K562 (cell line): ENCODE results near the gene F2. TPM values are rescaled to one million over a fixed set of nuclear protein-coding genes. Genes with fewer than 3 reads are reported as not detected.

Experiments used
- ATAC-seq: fragments of 200-7000 bp; cut with Tn5 transposase; 3 replicates; pipeline ENCODE4 v1.9.1; 2020; ENCODE audit warnings: moderate library complexity
- BruUV-seq: library from RNA; stranded (reverse); fragments of 400-500 nt; replicated peaks from 2 replicates; lab custom pipeline; 2021; lab: Mats Ljungman, UMichigan
- CTCF ChIA-PET: fragments of 300-600 bp; formaldehyde crosslinking; extraction: SDS; loops from one replicate; lab custom pipeline; 2021; ENCODE audit warnings: low intra/inter-chr PET ratio; lab: Yijun Ruan, JAX
- POLR2A ChIA-PET: fragments of 300-600, 350-650 bp; sonication (Branson Sonifier 250); formaldehyde crosslinking; extraction: SDS; loops from one replicate; lab custom pipeline; 2021; ENCODE audit warnings: antibody characterized with exemption, inconsistent platforms; lab: Yijun Ruan, JAX
- DNase-seq, 4 experiments: peaks; one replicate each; pipeline versions ENCODE4 v3.0.0 to v3.0.0-alpha.2; 2011 to 2018; ENCODE audit warnings: low spot score in 3 of 4, mixed read lengths in 3 of 4; ENCODE audit errors: extremely low read depth in 1 of 4
- FAIRE-seq: peaks from 2 replicates; lab custom pipeline; 2011; peaks lifted over from hg19 to GRCh38; lab: Jason Lieb, UNC
- H2AFZ ChIP-seq: 2 replicates; pipeline ENCODE4 v1.6.0; 2011; ENCODE audit warnings: low read depth, low read length, control low read depth, inconsistent platforms
- H3K27ac ChIP-seq: fragments of 200-600 bp; 3 replicates; pipeline ENCODE4 v1.8.0; 2011; ENCODE audit warnings: low read depth, mild to moderate bottlenecking, control low read depth, inconsistent platforms, low read length, moderate library complexity, mixed read lengths; ENCODE audit errors: extremely low read depth
- H3K27me3 ChIP-seq, 2 experiments: fragments of 300-600 bp in 1 of 2; 2 replicates in 1 of 2; 3 replicates in 1 of 2; pipeline versions ENCODE4 v1.6.0 to v1.8.0; 2011; ENCODE audit warnings: inconsistent platforms in 2 of 2, low read length in 2 of 2, mild to moderate bottlenecking in 1 of 2, mixed read lengths in 1 of 2, moderate library complexity in 1 of 2; ENCODE audit not compliant: control insufficient read depth in 2 of 2, insufficient read depth in 2 of 2
- H3K36me3 ChIP-seq: fragments of 300-600 bp; 3 replicates; pipeline ENCODE4 v1.8.0; 2011; ENCODE audit warnings: mild to moderate bottlenecking, low read length, inconsistent platforms; ENCODE audit not compliant: control insufficient read depth, insufficient read depth
- H3K4me1 ChIP-seq, 2 experiments: fragments of 200-600 bp in 1 of 2; replicated peaks in 1 of 2; 2 replicates in 1 of 2; 3 replicates in 1 of 2; pipeline versions ENCODE4 v1.5.1 to v1.8.0; 2011; ENCODE audit warnings: inconsistent platforms in 2 of 2, low read length in 2 of 2, mild to moderate bottlenecking in 1 of 2, mixed read lengths in 1 of 2, moderate library complexity in 1 of 2; ENCODE audit not compliant: control insufficient read depth in 2 of 2, insufficient read depth in 2 of 2
- H3K4me2 ChIP-seq: 2 replicates; pipeline ENCODE4 v1.6.1; 2011; ENCODE audit warnings: low read length, control low read depth, inconsistent platforms, mixed read lengths; ENCODE audit not compliant: insufficient read depth
- H3K4me3 ChIP-seq: fragments of 200-600 bp; sonication (generic), shearing (Covaris generic); 2 replicates; pipeline ENCODE4 v1.5.1; 2016; ENCODE audit warnings: control low read depth, inconsistent platforms
- H3K79me2 ChIP-seq: fragments of 200-600 bp; 3 replicates; pipeline ENCODE4 v1.8.0; 2011; ENCODE audit warnings: low read length, inconsistent platforms; ENCODE audit not compliant: control insufficient read depth, insufficient read depth
- H3K9ac ChIP-seq, 2 experiments: 2 replicates each; pipeline versions ENCODE4 v1.6.0 to v1.6.1; 2011; ENCODE audit warnings: low read depth in 2 of 2, low read length in 2 of 2, control low read depth in 1 of 2, inconsistent platforms in 1 of 2, mild to moderate bottlenecking in 1 of 2, mixed read lengths in 1 of 2; ENCODE audit not compliant: insufficient read depth in 1 of 2
- H3K9me1 ChIP-seq: one replicate; pipeline ENCODE4 v1.6.0; 2011; ENCODE audit warnings: inconsistent platforms, mild to moderate bottlenecking, low read length, moderate library complexity; ENCODE audit not compliant: control insufficient read depth, insufficient read depth
- H3K9me3 ChIP-seq: replicated peaks from 2 replicates; pipeline ENCODE4 v1.5.1; 2011; ENCODE audit warnings: low read depth, low read length, inconsistent platforms; ENCODE audit not compliant: control insufficient read depth, insufficient read depth
- H4K20me1 ChIP-seq: replicated peaks from 2 replicates; pipeline ENCODE4 v1.6.1; 2011; ENCODE audit warnings: low read length, inconsistent platforms, mixed read lengths; ENCODE audit not compliant: control insufficient read depth, insufficient read depth
- KAT7 ChIP-seq: sonication (generic); formaldehyde crosslinking; IDR thresholded peaks from 2 replicates; pipeline ENCODE4 v1.8.0; 2022; ENCODE audit warnings: missing genetic modification reagents, mild to moderate bottlenecking, borderline replicate concordance
- RBFOX2 ChIP-seq: fragments of 200-400 bp; formaldehyde crosslinking; IDR thresholded peaks from 2 replicates; pipeline ENCODE4 v1.6.1; 2017; ENCODE audit warnings: low read depth, mild to moderate bottlenecking, low read length, moderate library complexity
- SMARCE1 ChIP-seq: fragments of 450-650 bp; IDR thresholded peaks from 2 replicates; pipeline ENCODE4 v1.7.1; 2016; ENCODE audit warnings: mild to moderate bottlenecking
- ZNF217 ChIP-seq: sonication (generic); formaldehyde crosslinking; IDR thresholded peaks from 2 replicates; pipeline ENCODE4 v1.8.0; 2022; ENCODE audit warnings: mild to moderate bottlenecking, missing genetic modification reagents
- ZNF398 ChIP-seq: fragments of 250-450 bp; sonication (Bioruptor Pico); IDR thresholded peaks from 2 replicates; pipeline ENCODE4 v1.8.0; 2021; ENCODE audit warnings: moderate library complexity, mild to moderate bottlenecking, inconsistent platforms
- WGBS: fragments of 100-300 bp; shearing (Covaris generic); methylation state at CpG from one replicate; pipeline ENCODE4 v1.1.6; 2016; ENCODE audit warnings: low coverage, mixed read lengths; ENCODE audit not compliant: insufficient coverage; ENCODE audit errors: missing lambda C conversion rate; 5-methylcytosine and 5-hydroxymethylcytosine counted together
- in situ Hi-C: fragments of 300-500 bp; cut with MboI; formaldehyde crosslinking; loops from 4 replicates; pipeline ENCODE4 v1.15.0; 2018; ENCODE audit warnings: inconsistent platforms, mixed read lengths
- intact Hi-C: fragments of 100-400 bp; cut with micrococcal nuclease; formaldehyde crosslinking; loops from 2 replicates; pipeline ENCODE4 v1.14.2; 2022
- polyA plus RNA-seq, 8 experiments: library from polyadenylated mRNA; depleted of rRNA in 4 of 8; stranded (reverse) in 5 of 8; unstranded in 3 of 8; fragments of >200 nt; fragmentation: Nextera tagmentation in 2 of 8; fragmentation: Illumina TruSeq in 1 of 8; extraction: Ambion mirVana in 2 of 8; extraction: Trizol in 1 of 8; gene quantifications; 2 replicates each; pipeline versions ENCODE4 v1.2.1 to v1.2.3, GENCODE V29; 2011 to 2014; ENCODE audit warnings: inconsistent platforms in 1 of 8, missing spikeins in 1 of 8
- total RNA-seq, 7 experiments: library from RNA; depleted of rRNA in 6 of 7; stranded (reverse); fragments of >200 nt in 6 of 7; fragmentation: Illumina TruSeq in 2 of 7; extraction: Trizol in 2 of 7; gene quantifications; 2 replicates each; pipeline versions ENCODE4 v1.2.1 to v1.2.3, GENCODE V29; 2011 to 2021; ENCODE audit warnings: low replicate concordance in 1 of 7

The F2 gene
- total and polyA plus RNA-seq, 9 of the 15 experiments (the other 6 are each of a cell fraction or from before 2014, with no cell fraction given), result 0.16 TPM; not detected in 8

- TF ChIP-seq ZNF398 (CRISPR knock-in tag) (no peak), KAT7 (no peak), SMARCE1 (no peak)
Observed at GRCh38 chr11:46695345-46696211, 23.4 kb upstream of the F2 start (continued).

- H4K20me1 ChIP-seq, result no peaks in the 10 kb centered on the region
- TF ChIP-seq ZNF217, result no peak
- TF ChIP-seq RBFOX2, result peak; percentile 46; the same call in 1 of the 2 replicates
- ATAC-seq (no peak), DNase-seq (no peak), FAIRE-seq (no peak)
- in situ Hi-C loops (no loop called here), intact Hi-C loops (no loop called here)
- H3K27me3 ChIP-seq, result no peaks in the 10 kb centered on the region
- 92% methylated on average over 9 of the region's 11 CpGs for WGBS
- CTCF ChIA-PET, result no interaction called here
- no peak overlapping the region for H3K27ac ChIP-seq
- H3K4me2 ChIP-seq, result no peak overlapping the region
- H3K9me1 ChIP-seq, result no peaks in the 10 kb centered on the region
- H2AFZ ChIP-seq, result no peak overlapping the region
- no peaks in the 10 kb centered on the region for H3K9me3 ChIP-seq
- peaks cover 24 to 33% of the 10 kb centered on the region in 2 experiments; a peak in 4 of 5 replicates for H3K4me1 ChIP-seq
- POLR2A ChIA-PET, result interaction anchor here (1.1 to 1.8 kb wide), 5 partner anchors 10 to 22 kb away, joined by 3 to 4 read pairs (median 3); no protein-coding TSS in a partner anchor
- H3K36me3 ChIP-seq, result peaks cover 28% of the 10 kb centered on the region; the same call in 2 of the 3 replicates
- H3K79me2 ChIP-seq, result peaks cover 28% of the 10 kb centered on the region
- H3K4me3 ChIP-seq, result no peak overlapping the region
- no TSS peak for BruUV-seq
- H3K9ac ChIP-seq, result peak overlapping the region in 1 of 2 experiments; percentile 73; a peak in 2 of 4 replicates
Observed at GRCh38 chr11:46696212-46696558, 22.8 kb upstream of the F2 start.
